ENCODE results near the gene RSRP1. TPM values are rescaled to one million over a fixed set of nuclear protein-coding genes. Genes with fewer than 3 reads are reported as not detected.

RSRP1 gene
- total and polyA plus RNA-seq, 2 of the 4 experiments (the other 2 are of a cell fraction): 71.0 TPM

- Histone ChIP-seq H2BK5ac (ENCODE audit: low read depth, low read length, poor library complexity, severe bottlenecking) (no peak overlapping the region), H3K27me3 (ENCODE audit: control insufficient read depth, insufficient read depth, low read length) (peaks cover 74% of the 10 kb centered on the region), H4K5ac (ENCODE audit: low read depth, low read length) (no peak overlapping the region), H4K8ac (ENCODE audit: low read depth in 2 of 2, low read length in 2 of 2) (no peak overlapping the region), H2BK15ac (ENCODE audit: low read depth, low read length) (no peak overlapping the region), H2AFZ (replicated peaks; ENCODE audit: low read length, poor library complexity) (no peak overlapping the region), H2AK9ac (replicated peaks; ENCODE audit: low read depth, low read length, poor library complexity) (no peak overlapping the region), H3K4me3 (ENCODE audit: insufficient read depth, low read depth, low read length) (no peak overlapping the region), H3K9me3 (ENCODE audit: control insufficient read depth, insufficient read depth, low read length) (no peaks in the 10 kb centered on the region), H3K36me3 (ENCODE audit: control insufficient read depth, insufficient read depth, low read length) (no peaks in the 10 kb centered on the region), H2BK20ac (ENCODE audit: low read depth, low read length) (no peak overlapping the region), H3K23ac (ENCODE audit: low read depth, low read length) (no peak overlapping the region), H3K4me2 (ENCODE audit: low read depth, low read length) (no peak overlapping the region), H2AK5ac (ENCODE audit: low read depth, low read length) (no peak overlapping the region), H3K4ac (ENCODE audit: low read depth, low read length) (no peak overlapping the region), H2BK120ac (ENCODE audit: low read depth, low read length) (no peak overlapping the region), H4K91ac (ENCODE audit: insufficient read depth, low read depth, low read length) (no peak overlapping the region), H3K14ac (replicated peaks; ENCODE audit: low read depth, low read length) (no peak overlapping the region), H3K27ac (ENCODE audit: insufficient read depth, low read length) (no peak overlapping the region), H3K9ac (ENCODE audit: low read depth, low read length) (no peak overlapping the region), H4K20me1 (ENCODE audit: insufficient read depth, low read length) (no peaks in the 10 kb centered on the region), H3K9me1 (ENCODE audit: insufficient read depth, low read length) (no peaks in the 10 kb centered on the region), H3K56ac (ENCODE audit: extremely low read depth, insufficient read depth, low read length) (no peak overlapping the region), H3K18ac (ENCODE audit: low read depth, low read length) (no peak overlapping the region), H3K79me1 (ENCODE audit: low read depth in 1 of 2, low read length in 2 of 2) (no peaks in the 10 kb centered on the region), H3K4me1 (ENCODE audit: control insufficient read depth, insufficient read depth, low read length) (no peaks in the 10 kb centered on the region; the same call in 1 of the 2 replicates)
- intact Hi-C loops (cut with micrococcal nuclease): no loop called here
- no CpG with 5 or more reads among the region's 6 CpGs for WGBS, 2 experiments (ENCODE audit: extremely low coverage in 2 of 2, insufficient read length in 1 of 2)
- DNase-seq (no peak), ATAC-seq (ENCODE audit: low read depth) (no peak)
- dilution Hi-C loops (cut with HindIII; ENCODE audit: low sequenced_read_pairs, unreplicated experiment): no loop called here
- BruUV-seq (replicated peaks): no TSS peak
- in situ Hi-C loops (cut with MboI; ENCODE audit: low sequenced_read_pairs): no loop called here
- ChIA-PET POLR2A (ENCODE audit: unreplicated experiment) (no interaction called here), CTCF (no interaction called here)
- no peak for TF ChIP-seq USF2 (IDR thresholded peaks at IDR 0.05; ENCODE audit: low read depth, low read length)
- no peak for TF ChIP-seq POLR2A (IDR thresholded peaks at IDR 0.05; ENCODE audit: low read depth, low read length)
- TF ChIP-seq RCOR1 (IDR thresholded peaks at IDR 0.05; ENCODE audit: insufficient replicate concordance, low read length): no peak
- TF ChIP-seq RAD21 (IDR thresholded peaks at IDR 0.05; ENCODE audit: low read length): no peak
- no peak for TF ChIP-seq CTCF (conservative IDR thresholded peaks at IDR 0.05; ENCODE audit: low read depth, low read length)
- no peak for TF ChIP-seq MAZ (IDR thresholded peaks at IDR 0.05; ENCODE audit: borderline replicate concordance, low read depth, low read length)
- no peak for TF ChIP-seq NFE2L2 (IDR thresholded peaks at IDR 0.05; ENCODE audit: low read depth, low read length)
- TF ChIP-seq CHD1 (IDR thresholded peaks at IDR 0.05; ENCODE audit: low read depth, low read length): no peak
- no peak for TF ChIP-seq MAFK (IDR thresholded peaks at IDR 0.05; ENCODE audit: low read depth, low read length)
- TF ChIP-seq ELK1 (IDR thresholded peaks at IDR 0.05; ENCODE audit: borderline replicate concordance, low read depth, low read length): no peak
- TF ChIP-seq FOS (IDR thresholded peaks at IDR 0.05; ENCODE audit: low read depth, low read length): no peak
- TF ChIP-seq CEBPB (IDR thresholded peaks at IDR 0.05; ENCODE audit: low read depth, low read length): no peak
- no peak for TF ChIP-seq BHLHE40 (IDR thresholded peaks at IDR 0.05; ENCODE audit: low read depth, low read length)
Measured at GRCh38 chr1:25195835-25196234, 51.4 kb downstream of the RSRP1 start.
